ENCODE results near the gene BCL2L13.
A peak's percentile ranks its signal among the peaks of the same experiment; 100 is the strongest.
"Not testable (repeated sequence)": the region's sequence is repeated elsewhere in the genome, so short reads cannot be mapped to it uniquely, and the experiment has no call there.

BCL2L13 gene

DNA sequence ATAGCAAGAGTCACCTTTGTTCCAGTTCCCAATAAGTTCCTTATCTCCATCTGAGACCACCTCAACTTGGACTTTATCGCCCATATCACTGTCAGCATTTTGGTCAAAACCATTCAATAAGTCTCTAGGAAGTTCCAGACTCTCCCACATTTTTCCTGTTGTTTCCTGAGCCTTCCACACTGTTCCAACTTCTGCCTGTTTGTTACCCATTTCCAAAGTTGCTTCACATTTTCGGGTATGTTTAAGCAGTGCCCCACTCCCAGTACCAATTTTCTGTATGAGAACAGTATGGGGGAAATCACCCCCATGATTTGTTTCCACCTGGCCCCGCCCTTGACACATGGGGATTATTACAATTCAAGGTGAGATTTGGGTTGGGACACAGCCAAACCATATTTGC is 26.7 kb downstream of the BCL2L13 start:
- no peak for DNase-seq (ENCODE audit: low read depth)
- no peak overlapping the region for H3K4me3 ChIP-seq (ENCODE audit: control insufficient read depth, low read depth, low read length)
- TF ChIP-seq, protein P1, sequence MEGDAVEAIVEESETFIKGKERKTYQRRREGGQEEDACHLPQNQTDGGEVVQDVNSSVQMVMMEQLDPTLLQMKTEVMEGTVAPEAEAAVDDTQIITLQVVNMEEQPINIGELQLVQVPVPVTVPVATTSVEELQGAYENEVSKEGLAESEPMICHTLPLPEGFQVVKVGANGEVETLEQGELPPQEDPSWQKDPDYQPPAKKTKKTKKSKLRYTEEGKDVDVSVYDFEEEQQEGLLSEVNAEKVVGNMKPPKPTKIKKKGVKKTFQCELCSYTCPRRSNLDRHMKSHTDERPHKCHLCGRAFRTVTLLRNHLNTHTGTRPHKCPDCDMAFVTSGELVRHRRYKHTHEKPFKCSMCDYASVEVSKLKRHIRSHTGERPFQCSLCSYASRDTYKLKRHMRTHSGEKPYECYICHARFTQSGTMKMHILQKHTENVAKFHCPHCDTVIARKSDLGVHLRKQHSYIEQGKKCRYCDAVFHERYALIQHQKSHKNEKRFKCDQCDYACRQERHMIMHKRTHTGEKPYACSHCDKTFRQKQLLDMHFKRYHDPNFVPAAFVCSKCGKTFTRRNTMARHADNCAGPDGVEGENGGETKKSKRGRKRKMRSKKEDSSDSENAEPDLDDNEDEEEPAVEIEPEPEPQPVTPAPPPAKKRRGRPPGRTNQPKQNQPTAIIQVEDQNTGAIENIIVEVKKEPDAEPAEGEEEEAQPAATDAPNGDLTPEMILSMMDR (conservative IDR thresholded peaks at IDR 0.05; ENCODE audit: control insufficient read depth, insufficient read depth, low read depth, low read length), result no peak

- no peak overlapping the region for H3K4me3 ChIP-seq (ENCODE audit: control insufficient read depth, low read depth, low read length)
- TF ChIP-seq, protein P1 (conservative IDR thresholded peaks at IDR 0.05; ENCODE audit: control insufficient read depth, insufficient read depth, low read depth, low read length), result no peak
- peak; percentile 37 for DNase-seq (ENCODE audit: low read depth)
Observed at GRCh38 chr22:17665854-17666253, 27.3 kb downstream of the BCL2L13 start.

DNA sequence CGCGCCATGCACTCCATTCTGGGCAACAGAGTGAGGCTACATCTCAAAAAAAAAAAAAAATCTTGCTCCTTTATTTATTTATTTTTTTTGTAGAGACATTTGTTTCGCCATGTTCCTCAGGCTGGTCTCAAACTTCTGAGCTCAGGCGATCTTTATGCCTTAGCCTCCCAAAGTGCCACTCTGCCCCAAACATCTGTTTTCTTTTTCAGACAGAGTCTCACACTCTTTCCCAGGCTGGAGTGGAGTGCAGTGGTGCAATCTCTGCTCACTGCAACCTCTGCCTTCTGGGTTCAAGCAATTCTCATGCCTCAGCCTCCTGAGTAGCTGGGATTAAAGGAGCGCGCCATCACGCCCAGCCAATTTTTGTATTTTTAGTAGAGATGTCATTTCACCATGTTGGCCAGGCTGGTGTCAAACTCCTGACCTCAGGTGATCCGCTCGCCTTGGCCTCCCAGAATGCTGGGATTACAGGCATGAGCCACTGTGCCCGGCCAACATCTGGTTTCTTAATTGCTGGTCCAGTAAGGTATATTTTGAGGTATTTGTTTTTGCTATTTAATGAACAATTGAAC is 33.0 kb downstream of the BCL2L13 start:
- not testable (repeated sequence) for H3K4me3 ChIP-seq (ENCODE audit: control insufficient read depth, low read depth, low read length); DNase-seq (ENCODE audit: low read depth)

- H3K4me3 ChIP-seq (ENCODE audit: control insufficient read depth, low read depth, low read length), result no peak overlapping the region
- no peak for DNase-seq (ENCODE audit: low read depth)
- TF ChIP-seq, protein P1 (conservative IDR thresholded peaks at IDR 0.05; ENCODE audit: control insufficient read depth, insufficient read depth, low read depth, low read length), result no peak
Observed at GRCh38 chr22:17672417-17672991, 33.9 kb downstream of the BCL2L13 start.

- TF ChIP-seq, protein P1 (conservative IDR thresholded peaks at IDR 0.05; ENCODE audit: control insufficient read depth, insufficient read depth, low read depth, low read length), result no peak
- no peak for DNase-seq (ENCODE audit: low read depth)
- no peak overlapping the region for H3K4me3 ChIP-seq (ENCODE audit: control insufficient read depth, low read depth, low read length)
Observed at GRCh38 chr22:17674152-17674551, 35.6 kb downstream of the BCL2L13 start.

- DNase-seq (ENCODE audit: low read depth), result no peak
- TF ChIP-seq, protein P1 (conservative IDR thresholded peaks at IDR 0.05; ENCODE audit: control insufficient read depth, insufficient read depth, low read depth, low read length), result no peak
- H3K4me3 ChIP-seq (ENCODE audit: control insufficient read depth, low read depth, low read length), result no peak overlapping the region
Observed at GRCh38 chr22:17675584-17675983, 37.0 kb downstream of the BCL2L13 start.

DNA sequence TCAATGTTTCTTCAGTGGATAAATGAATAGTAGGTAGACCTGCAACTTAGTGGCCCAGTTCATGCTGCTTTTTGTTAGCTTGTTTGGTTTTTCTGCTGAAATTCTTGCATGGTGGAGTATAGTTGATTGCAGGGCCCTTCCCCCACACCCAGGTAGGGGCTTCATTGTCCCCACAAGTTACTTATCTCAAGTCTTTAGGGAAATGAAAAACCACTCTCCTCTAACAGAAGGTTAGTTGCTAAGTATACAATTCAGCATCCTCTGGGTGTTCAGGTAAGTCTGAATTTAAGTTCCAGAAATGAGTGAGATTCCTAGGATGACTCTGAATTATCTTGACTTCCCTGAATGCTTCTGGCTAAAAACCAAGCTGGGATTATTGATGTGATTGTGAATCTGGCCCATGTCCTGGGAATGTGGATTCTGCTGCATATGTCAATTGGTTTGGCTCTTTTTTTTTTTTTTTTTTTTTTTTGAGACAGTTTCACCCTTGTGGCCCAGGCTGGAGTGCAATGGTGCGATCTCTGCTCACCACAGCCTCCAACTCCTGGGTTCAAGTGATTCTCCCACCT is 40.3 kb downstream of the BCL2L13 start:
- H3K4me3 ChIP-seq (ENCODE audit: control insufficient read depth, low read depth, low read length), result no peak overlapping the region
- no peak for DNase-seq (ENCODE audit: low read depth)

More for the DNA sequence above, 40.3 kb downstream of the BCL2L13 start:
- TF ChIP-seq, protein P1 (conservative IDR thresholded peaks at IDR 0.05; ENCODE audit: control insufficient read depth, insufficient read depth, low read depth, low read length), result no peak
